NCI-H2171 treated with DMSO at 0.1 percent for 48 hours (cell line): Measurements from ENCODE around the gene OR12D1.
"Not testable (repeated sequence)": the region's sequence is repeated elsewhere in the genome, so short reads cannot be mapped to it uniquely, and the experiment has no call there.

Experiments used
- DNase-seq: peaks from one replicate; lab custom pipeline; 2025; lab: John Stamatoyannopoulos, UW

The OR12D1 gene

GRCh38 chr6:29414588-29414987 lies at the start of gene OR12D1:
TSS of gene OR12D1 (plus strand) at chr6:29414928.
- DNase-seq, result no peak

- no peak for DNase-seq
Measured at GRCh38 chr6:29368765-29369164, 46.0 kb upstream of the OR12D1 start, which contains the start of gene OR5V1. TSS of gene OR5V1 (minus strand) at chr6:29368865. CDS start at chr6:29356195, 12,670 bp downstream.

GRCh38 chr6:29375191-29375590 lies 39.5 kb upstream of the OR12D1 start, which contains the start of gene OR12D3:
TSS of gene OR12D3 (minus strand) at chr6:29375291. CDS start at chr6:29375287, 4 bp downstream.
- DNase-seq, result no peak

GRCh38 chr6:29376003-29376402 lies 38.7 kb upstream of the OR12D1 start:
- DNase-seq, result no peak

- DNase-seq, result no peak
Measured at GRCh38 chr6:29388533-29388932, 26.2 kb upstream of the OR12D1 start.

- no peak for DNase-seq
Measured at GRCh38 chr6:29395331-29395730, 19.4 kb upstream of the OR12D1 start, which contains the start of gene OR12D2. TSS of gene OR12D2 (plus strand) at chr6:29395631. CDS start at chr6:29396700, 1,069 bp downstream.

- no peak for DNase-seq
Measured at GRCh38 chr6:29399525-29399924, 15.2 kb upstream of the OR12D1 start.

- no peak for DNase-seq
Measured at GRCh38 chr6:29403801-29404200, 10.9 kb upstream of the OR12D1 start.

GRCh38 chr6:29419516-29419915 lies 4.8 kb downstream of the OR12D1 start:
- DNase-seq, result no peak

GRCh38 chr6:29424168-29424567 lies 9.4 kb downstream of the OR12D1 start:
- DNase-seq, result no peak

GRCh38 chr6:29424575-29424974 lies 9.8 kb downstream of the OR12D1 start:
- DNase-seq, result no peak

GRCh38 chr6:29425075-29425474 lies 10.3 kb downstream of the OR12D1 start:
- DNase-seq, result no peak

GRCh38 chr6:29426654-29427053 lies 11.9 kb downstream of the OR12D1 start:
- no peak for DNase-seq

- not testable (repeated sequence) for DNase-seq
Measured at GRCh38 chr6:29436730-29437129, 22.0 kb downstream of the OR12D1 start.

- DNase-seq, result no peak
Measured at GRCh38 chr6:29439006-29439405, 24.3 kb downstream of the OR12D1 start, which contains the start of gene OR10C1. TSS of gene OR10C1 (plus strand) at chr6:29439306. CDS start at chr6:29440016, 710 bp downstream.

- no peak for DNase-seq
Measured at GRCh38 chr6:29442719-29443118, 28.0 kb downstream of the OR12D1 start.

GRCh38 chr6:29444031-29444430 lies 29.3 kb downstream of the OR12D1 start:
- not testable (repeated sequence) for DNase-seq

GRCh38 chr6:29447670-29448069 lies 32.9 kb downstream of the OR12D1 start:
- no peak for DNase-seq

GRCh38 chr6:29451471-29452193 lies 36.9 kb downstream of the OR12D1 start:
- DNase-seq, result no peak

- DNase-seq, result no peak
Measured at GRCh38 chr6:29456971-29457370, 42.2 kb downstream of the OR12D1 start, which contains the start of the genes OR11A1 and OR2H1. TSS of gene OR11A1 (minus strand) at chr6:29457071. CDS start at chr6:29427641, 29,430 bp downstream. TSS of gene OR2H1 (plus strand) at chr6:29457155. CDS start at chr6:29461770, 4,615 bp downstream.

GRCh38 chr6:29461021-29461814 lies 46.5 kb downstream of the OR12D1 start:
- DNase-seq, result no peak

- no peak for DNase-seq
Measured at GRCh38 chr6:29462022-29462421, 47.3 kb downstream of the OR12D1 start.

- no peak for DNase-seq
Measured at GRCh38 chr6:29465279-29465678, 50.6 kb downstream of the OR12D1 start.
